Left ventricle myocardium inferior (tissue), 1 donor: ENCODE measurements around the gene C14orf39. TPM values are rescaled to one million over a fixed set of nuclear protein-coding genes. Genes with fewer than 3 reads are reported as not detected.
A peak's percentile ranks its signal among the peaks of the same experiment; 100 is the strongest.

Experiments used
- DNase-seq: peaks from one replicate; pipeline ENCODE4 v3.0.0-alpha.2; 2020
- H3K27ac ChIP-seq: fragments of 200-600 bp; replicated peaks from 2 replicates; pipeline ENCODE4 v1.8.0; 2021
- H3K27me3 ChIP-seq: fragments of 200-600 bp; 2 replicates; pipeline ENCODE4 v1.8.0; 2021; ENCODE audit warnings: low read depth
- H3K36me3 ChIP-seq: fragments of 200-600 bp; 2 replicates; pipeline ENCODE4 v1.8.0; 2021
- H3K4me1 ChIP-seq: fragments of 200-600 bp; 2 replicates; pipeline ENCODE4 v1.8.0; 2021
- H3K4me3 ChIP-seq: fragments of 200-600 bp; 2 replicates; pipeline ENCODE4 v1.8.0; 2021; ENCODE audit warnings: mild to moderate bottlenecking, moderate library complexity
- H3K9me3 ChIP-seq: fragments of 200-600 bp; replicated peaks from 2 replicates; pipeline ENCODE4 v1.8.0; 2021
- intact Hi-C: fragments of 100-400 bp; cut with micrococcal nuclease; formaldehyde crosslinking; loops from one replicate; pipeline ENCODE4 v1.11.0; 2022
- total RNA-seq: library from RNA; stranded (reverse); fragmentation: NEBNext Ultra II Directional; extraction: Animal tissue kit (Norgen Biotek cat#: 25700); gene quantifications from one replicate; pipeline ENCODE4 v1.2.1, GENCODE V29; 2021
- TF ChIP-seq, protein P1 (sequence below): fragments of 200-600 bp; IDR thresholded peaks from 2 replicates; pipeline ENCODE4 v1.8.0; 2021; ENCODE audit warnings: antibody characterized with exemption, mild to moderate bottlenecking, borderline replicate concordance
- donor health status: DM: no; HTN: yes; CAD: no; lungs with severe emphysema.

C14orf39 gene
- total RNA-seq, 1 donor from 2014 or later, result not detected

DNA sequence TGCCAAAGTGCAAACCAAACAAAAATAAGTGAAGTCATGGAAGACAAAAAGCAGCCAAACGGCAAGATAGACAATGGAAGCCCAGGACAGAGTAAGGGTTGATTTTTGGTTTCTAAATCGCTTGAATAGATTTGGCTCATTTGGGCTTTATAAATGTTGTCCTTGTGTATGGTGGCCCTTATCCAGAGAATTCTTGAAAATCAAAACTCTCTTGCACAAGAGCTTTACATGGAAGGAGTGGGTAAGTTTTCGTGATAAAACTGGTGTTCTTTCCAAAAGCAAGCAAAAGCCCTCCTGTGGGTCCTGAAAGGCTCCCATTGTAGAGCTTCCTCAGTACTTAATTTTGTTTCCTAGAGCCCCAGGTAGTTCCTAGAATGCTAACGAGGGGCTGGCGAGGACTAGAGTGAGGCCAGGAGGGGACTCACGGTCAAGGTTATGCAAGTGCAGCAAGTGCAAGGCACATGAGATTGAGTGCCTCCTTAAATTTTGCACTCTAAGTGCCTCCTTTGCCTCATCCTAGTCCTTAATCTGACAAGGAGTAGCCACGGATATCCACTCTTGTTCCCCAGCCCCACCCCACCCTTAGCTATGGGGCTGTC is 27.2 kb upstream of the C14orf39 start:
- H3K27me3 ChIP-seq, result peaks cover 100% of the 10 kb centered on the region
- no peak overlapping the region for H3K27ac ChIP-seq
- intact Hi-C loops, result no loop called here
- TF ChIP-seq, protein P1, sequence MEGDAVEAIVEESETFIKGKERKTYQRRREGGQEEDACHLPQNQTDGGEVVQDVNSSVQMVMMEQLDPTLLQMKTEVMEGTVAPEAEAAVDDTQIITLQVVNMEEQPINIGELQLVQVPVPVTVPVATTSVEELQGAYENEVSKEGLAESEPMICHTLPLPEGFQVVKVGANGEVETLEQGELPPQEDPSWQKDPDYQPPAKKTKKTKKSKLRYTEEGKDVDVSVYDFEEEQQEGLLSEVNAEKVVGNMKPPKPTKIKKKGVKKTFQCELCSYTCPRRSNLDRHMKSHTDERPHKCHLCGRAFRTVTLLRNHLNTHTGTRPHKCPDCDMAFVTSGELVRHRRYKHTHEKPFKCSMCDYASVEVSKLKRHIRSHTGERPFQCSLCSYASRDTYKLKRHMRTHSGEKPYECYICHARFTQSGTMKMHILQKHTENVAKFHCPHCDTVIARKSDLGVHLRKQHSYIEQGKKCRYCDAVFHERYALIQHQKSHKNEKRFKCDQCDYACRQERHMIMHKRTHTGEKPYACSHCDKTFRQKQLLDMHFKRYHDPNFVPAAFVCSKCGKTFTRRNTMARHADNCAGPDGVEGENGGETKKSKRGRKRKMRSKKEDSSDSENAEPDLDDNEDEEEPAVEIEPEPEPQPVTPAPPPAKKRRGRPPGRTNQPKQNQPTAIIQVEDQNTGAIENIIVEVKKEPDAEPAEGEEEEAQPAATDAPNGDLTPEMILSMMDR, result no peak
- peaks cover 50% of the 10 kb centered on the region for H3K4me1 ChIP-seq
- no peak overlapping the region for H3K4me3 ChIP-seq
- H3K36me3 ChIP-seq, result no peaks in the 10 kb centered on the region
- peaks cover 7% of the 10 kb centered on the region for H3K9me3 ChIP-seq
- DNase-seq, result no peak

DNA sequence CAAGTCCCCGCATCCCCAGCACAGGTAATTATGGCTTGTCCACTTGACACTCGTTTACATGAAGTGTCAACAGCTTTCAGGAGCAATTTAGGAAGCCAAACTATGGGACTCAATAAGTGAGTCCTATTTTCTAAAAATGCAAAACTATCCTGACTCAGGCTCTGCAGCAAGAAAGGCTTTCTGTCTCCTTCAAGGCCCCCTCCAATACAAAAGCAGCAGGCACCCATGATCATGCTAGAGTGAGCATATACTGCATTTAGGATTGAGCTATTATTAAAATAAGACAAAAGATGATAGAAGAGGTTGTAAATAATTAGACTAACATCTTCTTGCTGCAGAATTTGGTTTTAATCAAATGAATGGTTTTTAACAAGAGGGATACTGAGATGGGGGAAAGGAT is 26.3 kb upstream of the C14orf39 start:
- TF ChIP-seq, protein P1, result no peak
- no peaks in the 10 kb centered on the region for H3K9me3 ChIP-seq
- no peaks in the 10 kb centered on the region for H3K36me3 ChIP-seq
- H3K27ac ChIP-seq, result no peak overlapping the region
- H3K4me1 ChIP-seq, result peaks cover 54% of the 10 kb centered on the region
- H3K27me3 ChIP-seq, result peaks cover 100% of the 10 kb centered on the region
- intact Hi-C loops, result no loop called here
- DNase-seq, result no peak
- no peak overlapping the region for H3K4me3 ChIP-seq

DNA sequence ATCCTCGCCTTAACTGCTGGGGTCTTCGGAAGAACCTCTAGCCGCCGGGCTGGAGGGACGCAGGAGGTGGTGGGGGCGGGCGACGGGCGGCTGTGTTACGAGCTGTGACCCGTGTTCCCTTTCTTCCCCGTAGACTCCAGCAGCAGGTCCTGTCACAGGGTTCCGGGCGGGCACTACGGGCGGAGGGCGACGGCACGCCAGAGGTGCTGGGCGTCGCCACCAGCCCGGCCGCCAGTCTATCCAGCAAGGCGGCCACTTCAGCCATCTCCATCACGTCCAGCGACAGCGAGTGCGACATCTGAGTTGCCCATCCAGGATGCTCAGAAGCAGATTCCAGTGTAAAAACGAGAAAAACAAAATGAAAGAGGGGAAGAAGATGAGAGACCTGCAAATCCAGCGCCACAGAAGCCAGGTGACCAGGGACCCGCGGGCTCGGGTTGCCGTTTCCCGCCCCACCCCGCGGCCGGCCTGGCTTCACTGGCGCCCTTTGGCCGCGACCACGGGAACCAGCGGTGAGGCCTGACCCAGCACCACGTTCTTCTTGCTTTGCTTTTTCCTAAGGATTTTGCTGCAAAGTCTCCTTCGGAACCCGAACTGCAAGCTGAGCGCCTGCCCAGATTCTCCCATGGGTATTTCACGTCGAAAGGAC is 25.2 kb upstream of the C14orf39 start:
- peaks cover 57% of the 10 kb centered on the region for H3K4me1 ChIP-seq
- H3K27me3 ChIP-seq, result peaks cover 100% of the 10 kb centered on the region
- H3K36me3 ChIP-seq, result no peaks in the 10 kb centered on the region
- intact Hi-C loops, result no loop called here
- no peak for DNase-seq
- H3K4me3 ChIP-seq, result peak overlapping the region; percentile 45
- H3K9me3 ChIP-seq, result no peaks in the 10 kb centered on the region
- TF ChIP-seq, protein P1, result no peak
- no peak overlapping the region for H3K27ac ChIP-seq

DNA sequence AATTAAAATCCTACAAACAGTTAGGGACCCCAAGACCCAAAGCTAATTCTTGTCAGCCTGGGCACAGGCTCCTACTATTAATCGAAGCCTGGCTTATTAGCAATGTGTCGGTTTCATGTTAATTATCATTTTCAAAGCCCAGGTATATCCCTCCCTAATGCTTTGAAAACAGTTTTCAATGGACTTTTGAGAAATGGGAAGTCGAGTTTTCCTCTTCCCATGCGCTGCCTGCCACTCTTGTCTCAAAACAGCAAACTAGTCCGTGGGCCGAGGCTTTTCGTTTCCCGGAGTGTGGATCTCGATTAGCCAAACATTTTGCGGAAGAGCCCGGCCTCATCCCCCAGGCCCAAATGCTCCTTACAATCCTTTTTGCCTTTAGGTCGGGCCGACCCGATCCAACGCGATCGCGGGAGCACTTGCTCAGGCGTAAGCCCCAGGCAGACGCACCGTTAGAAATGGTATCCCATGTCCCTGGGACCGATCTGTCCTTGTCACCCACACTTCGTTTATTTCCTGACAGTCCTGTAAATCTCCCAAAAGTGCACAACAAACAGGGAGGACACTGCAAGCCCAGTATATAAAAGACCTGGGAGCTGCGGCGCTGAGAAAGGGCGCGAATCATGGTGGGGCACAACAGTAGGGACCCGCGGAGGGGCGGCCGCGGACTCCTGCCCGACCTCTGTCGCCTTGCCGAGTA is 24.5 kb upstream of the C14orf39 start:
- intact Hi-C loops, result no loop called here
- peaks cover 100% of the 10 kb centered on the region for H3K27me3 ChIP-seq
- H3K4me3 ChIP-seq, result peak overlapping the region; percentile 45
- H3K36me3 ChIP-seq, result no peaks in the 10 kb centered on the region
- peaks cover 53% of the 10 kb centered on the region for H3K4me1 ChIP-seq
- DNase-seq, result no peak
- H3K9me3 ChIP-seq, result no peaks in the 10 kb centered on the region
- TF ChIP-seq, protein P1, result no peak
- no peak overlapping the region for H3K27ac ChIP-seq

DNA sequence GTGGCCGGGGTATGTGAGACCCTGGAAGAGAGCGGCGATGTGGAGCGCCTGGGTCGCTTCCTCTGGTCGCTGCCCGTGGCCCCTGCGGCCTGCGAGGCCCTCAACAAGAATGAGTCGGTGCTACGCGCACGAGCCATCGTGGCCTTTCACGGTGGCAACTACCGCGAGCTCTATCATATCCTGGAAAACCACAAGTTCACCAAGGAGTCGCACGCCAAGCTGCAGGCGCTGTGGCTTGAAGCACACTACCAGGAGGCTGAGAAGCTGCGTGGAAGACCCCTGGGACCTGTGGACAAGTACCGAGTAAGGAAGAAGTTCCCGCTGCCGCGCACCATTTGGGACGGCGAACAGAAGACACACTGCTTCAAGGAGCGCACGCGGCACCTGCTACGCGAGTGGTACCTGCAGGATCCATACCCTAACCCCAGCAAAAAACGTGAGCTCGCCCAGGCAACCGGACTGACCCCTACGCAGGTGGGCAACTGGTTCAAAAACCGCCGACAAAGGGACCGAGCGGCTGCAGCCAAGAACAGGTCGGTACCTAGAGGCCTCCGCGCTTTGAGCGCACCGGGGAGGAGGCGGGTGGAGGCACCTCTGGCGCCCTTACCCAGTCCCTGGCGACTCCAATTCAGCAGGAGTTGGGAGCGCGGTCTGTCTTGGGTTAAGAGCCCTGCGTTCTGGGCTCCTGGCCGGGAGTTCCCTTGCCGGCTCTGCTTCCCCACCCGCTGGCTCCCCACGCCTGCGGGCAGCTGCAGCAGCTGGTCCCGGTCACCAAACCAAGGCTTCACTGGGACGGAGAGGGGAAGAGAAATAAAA is 23.8 kb upstream of the C14orf39 start:
- intact Hi-C loops, result no loop called here
- no peaks in the 10 kb centered on the region for H3K9me3 ChIP-seq
- DNase-seq, result no peak
- TF ChIP-seq, protein P1, result no peak
- H3K4me3 ChIP-seq, result peak overlapping the region; percentile 45
- H3K27ac ChIP-seq, result no peak overlapping the region
- H3K4me1 ChIP-seq, result peaks cover 45% of the 10 kb centered on the region
- peaks cover 100% of the 10 kb centered on the region for H3K27me3 ChIP-seq
- H3K36me3 ChIP-seq, result no peaks in the 10 kb centered on the region
